Middle frontal gyrus (tissue), 1 donor: Measurements from ENCODE around the gene ZNF217.
"Not testable (repeated sequence)": the region's sequence is repeated elsewhere in the genome, so short reads cannot be mapped to it uniquely, and the experiment has no call there.

Experiments used
- DNase-seq: peaks from one replicate; pipeline ENCODE4 v3.0.0-alpha.2; 2015; ENCODE audit warnings: low spot score; ENCODE audit errors: extremely low spot score

Gene ZNF217

DNA sequence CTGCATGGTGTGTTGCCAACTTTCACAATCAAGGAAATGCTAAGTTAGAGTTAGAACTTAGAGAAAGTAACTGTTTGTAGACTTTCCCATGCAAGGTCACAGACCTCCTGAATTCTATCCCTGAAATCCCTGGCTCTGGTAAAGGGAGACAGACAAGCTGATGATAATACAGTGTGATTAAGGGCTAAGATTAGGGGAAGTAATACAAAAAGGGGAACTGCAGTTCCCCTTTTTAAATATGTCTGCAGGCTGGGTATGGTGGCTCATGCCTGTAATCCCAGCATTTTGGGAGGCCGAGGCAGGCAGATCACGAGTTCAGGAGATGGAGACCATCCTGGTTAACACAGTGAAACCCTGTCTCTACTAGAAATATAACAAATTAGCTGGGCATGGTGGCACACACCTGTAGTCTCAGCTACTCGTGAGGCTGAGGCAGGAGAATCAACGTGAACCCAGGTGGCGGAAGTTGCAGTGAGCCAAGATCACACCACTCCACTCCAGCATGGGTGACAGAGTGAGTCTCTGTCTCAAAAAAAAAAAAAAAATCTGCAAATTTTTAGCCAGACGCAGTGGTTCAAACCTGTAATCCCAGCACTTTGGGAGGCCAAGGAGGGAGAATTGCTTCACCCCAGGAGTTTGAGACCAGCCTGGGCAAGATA, 60.9 kb downstream of the ZNF217 start:
- not testable (repeated sequence) for DNase-seq

DNA sequence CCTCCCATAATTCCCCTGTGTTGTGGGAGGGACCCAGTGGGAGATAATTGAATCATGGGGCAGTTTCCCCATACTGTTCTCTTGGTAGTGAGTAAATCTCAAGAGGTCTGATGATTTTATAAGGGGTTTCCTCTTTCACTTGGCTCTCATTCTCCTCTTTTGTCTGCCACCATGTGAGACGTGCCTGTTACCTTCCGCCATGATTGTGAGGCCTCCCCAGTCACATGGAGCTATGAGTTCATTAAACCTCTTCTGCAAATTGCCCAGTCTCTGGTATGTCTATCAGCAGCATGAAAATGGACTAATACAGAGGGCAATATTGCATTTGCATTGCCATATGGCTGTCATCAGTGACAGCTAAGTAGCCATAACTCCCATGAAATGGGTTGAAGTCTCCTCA, 63.2 kb downstream of the ZNF217 start:
- DNase-seq = no peak

DNA sequence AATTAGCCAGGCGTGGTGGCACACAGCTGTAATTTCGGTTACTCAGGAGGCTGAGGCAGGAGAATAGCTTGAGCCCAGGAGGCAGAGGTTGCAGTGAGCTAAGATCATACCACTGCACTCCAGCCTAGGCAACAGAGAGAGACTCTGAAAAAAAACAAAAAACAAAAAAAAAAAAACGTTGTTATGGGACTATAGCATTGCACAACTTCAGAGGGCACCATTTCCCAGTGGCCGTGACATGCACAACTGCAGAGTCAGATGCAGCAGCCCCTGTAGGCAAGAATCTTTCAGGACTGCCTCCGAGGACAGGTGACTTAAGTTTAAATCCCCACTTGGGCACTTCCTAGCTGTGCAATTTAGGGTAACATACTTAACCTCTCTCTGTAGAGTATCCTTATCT, 64.0 kb downstream of the ZNF217 start:
- no peak for DNase-seq

DNA sequence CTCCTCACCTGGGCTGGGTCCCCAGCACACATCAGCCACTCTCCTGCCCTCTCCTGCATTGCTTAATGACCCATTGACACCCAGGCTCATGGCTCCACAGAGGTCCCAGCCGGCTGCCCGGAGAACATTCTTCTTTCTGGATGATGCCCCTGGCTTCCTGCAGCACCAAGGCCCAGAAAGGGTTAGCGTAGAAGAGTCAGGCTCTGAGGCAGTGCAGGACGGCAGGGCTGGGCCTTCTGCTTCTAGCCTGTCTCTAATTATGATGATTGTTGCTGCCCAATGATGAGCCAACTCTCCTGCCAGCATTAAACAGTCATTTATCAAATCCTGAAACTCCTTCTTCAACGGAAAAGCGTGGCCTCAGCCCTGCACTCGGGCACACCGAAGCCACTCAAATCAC, 66.4 kb downstream of the ZNF217 start:
- no peak for DNase-seq

DNA sequence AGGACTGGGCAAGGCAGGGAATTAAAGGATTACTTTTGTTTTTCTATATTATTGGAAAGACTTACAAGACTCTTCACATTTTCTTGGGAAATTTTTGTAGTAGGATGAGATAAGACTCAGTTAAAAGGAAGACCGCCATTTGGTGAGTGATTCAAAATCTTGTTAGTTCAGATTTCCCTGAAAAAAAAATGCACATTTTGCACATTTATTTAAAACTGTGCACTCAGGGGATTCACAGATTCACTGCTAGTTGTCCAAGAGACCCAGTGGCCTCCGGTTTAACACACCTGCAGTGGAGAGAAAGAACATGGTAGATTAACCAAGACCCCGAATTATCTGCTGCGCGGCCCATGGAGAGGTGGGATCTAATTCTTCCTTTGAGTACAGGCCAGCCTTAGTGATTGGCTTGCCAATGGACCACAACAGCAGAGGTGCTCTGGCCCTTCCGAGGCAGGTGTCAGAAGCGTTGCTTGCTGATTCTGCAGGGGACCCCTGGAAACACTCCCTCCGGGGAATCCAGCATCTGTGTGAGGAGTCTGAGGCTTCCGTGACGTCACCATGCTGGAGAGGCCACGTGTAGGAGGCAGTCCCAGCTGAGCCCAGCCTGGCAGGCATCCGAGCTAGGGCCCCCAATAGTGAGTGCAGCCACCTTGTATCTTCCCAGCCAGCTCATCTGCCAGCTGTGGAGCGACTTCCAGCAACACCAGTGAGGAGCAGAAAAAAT, 68.9 kb downstream of the ZNF217 start:
- DNase-seq = no peak

DNA sequence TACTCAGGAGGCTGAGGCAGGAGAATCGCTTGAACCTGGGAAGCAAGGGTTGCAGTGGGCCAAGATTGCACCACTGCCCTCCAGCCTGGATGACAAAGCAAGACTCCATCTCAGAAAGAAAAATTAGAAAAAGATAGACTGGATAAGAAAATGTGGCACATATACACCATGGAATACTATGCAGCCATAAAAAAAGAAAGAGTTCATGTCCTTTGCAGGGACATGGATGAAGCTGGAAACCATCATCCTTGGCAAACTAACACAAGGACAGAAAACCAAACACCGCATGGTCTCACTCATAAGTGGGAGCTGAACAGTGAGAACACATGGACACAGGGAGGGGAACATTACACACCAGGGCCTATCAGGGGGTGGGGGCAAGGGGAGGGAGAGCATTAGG, 70.0 kb downstream of the ZNF217 start:
- DNase-seq = not testable (repeated sequence)

DNA sequence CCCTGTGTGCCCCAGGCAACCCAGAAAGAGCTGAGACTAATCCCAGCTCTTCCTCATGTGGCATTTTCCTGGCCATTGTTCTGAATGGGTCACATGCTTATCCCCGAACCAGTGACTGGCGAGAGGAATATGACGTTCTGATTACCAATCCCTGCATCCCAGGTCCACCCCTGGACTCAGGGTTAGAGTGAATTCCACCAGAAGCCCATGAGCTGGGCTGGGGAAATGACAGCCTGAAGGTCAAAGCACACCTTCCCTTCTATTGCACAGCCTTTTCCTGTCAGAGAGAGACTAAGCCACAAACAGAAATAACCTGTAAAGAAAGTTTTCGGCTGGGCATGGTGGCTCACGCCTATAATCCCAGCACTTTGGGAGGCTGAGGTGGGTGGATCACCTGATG, 70.9 kb downstream of the ZNF217 start:
- no peak for DNase-seq

DNA sequence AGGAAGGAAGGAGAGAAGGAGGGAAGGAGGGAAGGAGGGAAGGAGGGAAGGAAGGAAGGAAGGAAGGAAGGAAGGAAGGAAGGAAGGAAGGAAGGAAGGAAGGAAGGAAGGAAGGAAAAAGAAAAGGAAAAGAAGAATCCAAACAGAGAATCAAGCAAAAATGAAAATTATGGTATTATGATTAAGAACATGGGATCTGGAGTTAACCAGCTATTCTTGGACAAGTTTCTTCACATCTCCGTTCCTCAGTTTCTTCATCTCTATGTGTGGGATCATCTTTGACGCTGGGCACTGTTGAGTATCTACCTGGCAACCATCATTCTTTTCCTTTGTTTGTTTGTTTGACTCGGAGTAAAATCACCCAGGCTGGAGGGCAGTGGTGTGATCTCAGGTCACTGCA, 71.6 kb downstream of the ZNF217 start:
- DNase-seq = no peak

DNA sequence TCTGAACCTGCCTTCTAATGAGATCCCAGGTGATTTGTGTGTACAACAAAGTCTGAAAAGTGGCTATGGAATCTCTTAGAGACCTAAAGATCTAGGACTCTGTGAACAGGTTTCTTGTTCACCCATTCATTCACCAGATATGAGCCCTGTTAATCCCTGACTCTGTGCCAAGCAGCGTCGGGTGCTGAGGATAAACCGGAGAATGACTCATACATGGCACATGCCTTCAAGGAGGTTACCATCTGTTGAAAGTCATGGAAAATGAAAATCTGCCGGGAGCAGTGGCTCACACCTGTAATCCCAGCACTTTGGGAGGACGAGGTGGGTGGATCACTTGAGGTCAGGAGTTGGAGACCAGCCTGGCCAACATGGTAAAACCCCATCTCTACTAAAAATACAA, 72.2 kb downstream of the ZNF217 start:
- DNase-seq = not testable (repeated sequence)

DNA sequence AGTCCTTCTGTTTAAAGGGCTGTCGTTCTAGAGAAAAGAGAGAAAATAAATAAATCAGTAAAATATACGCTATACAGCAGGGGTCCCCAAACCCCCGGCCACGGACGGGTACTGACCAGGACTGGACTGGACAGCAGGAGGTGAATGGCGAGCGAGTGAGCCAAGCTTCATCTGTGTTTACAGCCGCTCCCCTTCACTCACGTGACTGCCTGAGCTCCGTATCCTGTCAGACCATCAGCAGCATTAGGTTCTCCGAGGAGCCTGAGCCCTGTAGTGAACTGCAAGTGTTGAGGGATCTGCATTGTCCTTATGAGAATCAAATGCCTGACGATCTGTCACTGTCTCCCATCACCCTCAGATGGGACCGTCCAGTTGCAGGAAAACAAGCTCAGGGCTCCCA, 76.5 kb downstream of the ZNF217 start:
- no peak for DNase-seq
